NCI-H345 (cell line): ENCODE measurements around the gene IP6K1.
"Not testable (repeated sequence)": the region's sequence is repeated elsewhere in the genome, so short reads cannot be mapped to it uniquely, and the experiment has no call there.

Experiments
- DNase-seq: peaks from one replicate; lab custom pipeline; 2025; lab: John Stamatoyannopoulos, UW

Gene IP6K1

DNA sequence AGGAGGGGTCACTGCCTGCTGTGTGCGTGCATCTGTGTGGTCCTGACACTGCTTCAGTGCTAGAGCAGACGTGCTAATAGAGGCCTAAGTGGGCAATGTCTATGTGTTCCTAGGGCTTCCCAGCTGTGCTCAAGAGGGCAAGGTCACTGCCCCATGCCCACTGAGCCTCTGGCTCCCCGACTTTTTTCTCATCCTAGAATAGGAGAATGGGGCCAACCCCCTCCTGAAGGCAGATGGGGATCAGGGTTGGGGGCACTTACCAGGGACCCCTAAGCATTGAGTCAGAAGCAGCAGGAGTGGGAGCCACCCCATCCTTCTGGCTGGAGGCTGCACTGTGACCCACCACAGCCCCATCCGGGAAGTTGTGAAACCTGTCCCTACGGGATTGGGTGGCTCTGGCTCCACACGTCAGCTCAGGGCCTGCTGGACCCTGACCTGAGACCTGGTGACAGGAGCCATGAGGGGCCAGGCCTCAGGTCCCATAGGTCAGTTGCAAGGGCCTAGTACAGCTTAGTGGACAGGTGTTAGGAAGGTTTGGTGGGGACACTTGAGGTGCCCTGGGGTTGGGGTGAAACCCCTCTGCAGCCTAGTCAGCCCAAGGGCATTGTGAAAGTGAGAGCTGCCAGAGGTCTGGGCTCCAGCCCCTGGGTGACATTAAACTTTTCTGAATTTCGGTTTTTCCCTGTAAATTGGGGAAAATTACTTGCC, 97.8 kb downstream of the IP6K1 start:
- DNase-seq, result not testable (repeated sequence)

DNA sequence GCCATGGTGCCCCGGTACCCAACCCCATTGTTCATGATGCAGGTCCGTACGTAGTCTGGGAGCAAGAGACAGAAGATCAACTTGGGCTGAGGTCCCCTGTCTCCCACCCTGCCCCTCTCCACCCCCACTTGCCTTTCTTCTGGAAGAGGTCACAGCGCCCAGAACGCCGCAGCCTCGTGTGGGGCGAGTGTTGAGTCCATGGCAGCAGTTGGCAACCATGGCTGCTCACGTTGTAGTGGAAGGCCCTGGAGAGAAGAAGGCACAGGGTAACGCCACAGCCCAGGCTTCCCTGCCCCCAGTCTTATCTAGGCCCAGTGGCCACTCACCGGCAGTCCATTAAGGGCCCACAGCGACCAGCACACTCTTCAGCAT, 98.9 kb downstream of the IP6K1 start:
- not testable (repeated sequence) for DNase-seq

DNA sequence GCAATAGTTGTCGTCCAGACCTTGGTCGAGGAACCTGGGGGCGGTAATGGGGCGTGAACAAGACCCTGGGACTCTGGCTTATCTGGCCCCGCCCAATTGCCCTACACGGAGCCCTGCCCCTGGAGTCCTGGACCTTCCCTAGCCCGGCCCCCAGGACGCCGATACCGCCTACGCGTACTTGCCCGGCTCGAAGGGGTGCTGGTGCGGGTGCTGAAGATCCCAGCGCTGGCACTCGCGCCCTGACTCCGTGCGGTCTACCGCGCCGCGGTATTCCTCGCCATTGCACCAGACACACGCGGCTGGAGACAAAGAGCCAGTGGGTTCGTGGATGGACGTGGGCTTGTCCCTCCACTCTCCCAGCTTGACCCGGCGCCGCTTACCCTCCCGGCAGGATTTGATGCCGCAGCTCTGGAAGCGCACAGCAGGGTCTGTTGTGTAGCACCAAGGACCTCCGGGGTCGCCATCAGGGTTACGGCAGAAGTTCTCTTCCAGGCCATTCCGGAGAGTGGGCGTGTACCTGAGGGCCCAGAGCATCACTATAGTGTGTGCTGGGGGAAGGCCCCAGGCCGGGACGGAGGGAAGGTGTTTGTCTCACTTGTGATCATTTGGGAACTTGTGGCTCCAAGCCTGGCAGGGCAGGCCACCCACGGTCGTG, 99.4 kb downstream of the IP6K1 start:
- not testable (repeated sequence) for DNase-seq

DNA sequence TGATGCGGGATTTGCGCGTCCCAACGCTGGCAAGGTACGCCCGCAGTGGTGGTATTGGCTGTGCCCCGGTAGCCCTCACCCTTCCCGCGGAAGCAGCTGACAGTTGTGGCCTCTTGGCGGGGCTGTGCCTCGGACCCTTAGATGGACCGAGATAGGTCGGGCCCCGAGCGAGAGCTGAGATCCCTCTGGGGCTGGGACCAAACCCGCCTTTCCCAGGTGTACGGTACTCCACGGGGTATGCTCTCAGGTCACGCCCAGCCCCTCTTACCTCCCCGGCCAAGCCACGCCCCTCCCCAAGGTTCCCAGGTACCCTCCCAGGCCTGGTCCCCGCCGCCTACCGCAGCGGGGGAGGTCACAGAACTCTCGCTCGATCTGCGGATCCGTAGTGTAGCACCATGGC, 100.0 kb downstream of the IP6K1 start:
- DNase-seq, result not testable (repeated sequence)

DNA sequence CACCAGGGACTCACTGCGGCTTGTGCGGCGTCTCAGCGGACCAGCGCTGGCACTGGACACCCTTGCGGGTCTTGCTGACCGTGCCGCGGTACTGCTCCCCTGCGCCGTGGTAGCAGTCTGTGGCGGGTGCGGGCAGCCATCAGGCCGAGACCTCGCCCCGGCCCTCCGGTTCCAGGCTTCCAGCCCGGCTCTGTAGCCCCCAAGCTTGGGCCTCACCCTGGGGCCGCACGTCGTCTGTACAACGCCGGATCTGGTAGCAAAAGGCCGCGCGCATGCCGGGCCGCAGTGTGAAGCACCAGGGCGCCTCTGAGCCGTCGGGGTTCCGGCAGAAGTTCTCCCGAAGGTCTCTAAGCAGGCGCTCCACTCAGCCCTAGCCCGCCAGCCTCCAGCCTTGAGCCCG, 100.5 kb downstream of the IP6K1 start:
- not testable (repeated sequence) for DNase-seq

DNA sequence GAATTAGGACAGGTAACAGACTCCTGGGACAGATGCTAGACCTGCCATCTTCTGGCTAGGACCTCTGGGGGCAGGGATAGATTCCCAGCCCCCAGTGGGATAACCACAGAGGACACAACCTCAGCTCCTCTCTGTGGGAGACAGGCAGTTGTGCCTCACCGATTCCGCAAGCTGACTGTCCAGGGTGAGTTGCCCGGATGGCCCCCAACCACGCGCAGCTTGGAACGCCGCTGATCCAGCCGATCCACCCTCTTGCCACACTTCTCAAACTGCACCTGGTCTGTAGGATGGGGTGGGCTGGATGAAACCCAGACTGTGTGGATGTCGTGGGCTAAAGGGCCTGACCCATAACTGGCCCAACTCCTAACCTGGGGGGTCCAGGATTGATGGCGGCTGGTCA, 101.2 kb downstream of the IP6K1 start:
- DNase-seq, result not testable (repeated sequence)

DNA sequence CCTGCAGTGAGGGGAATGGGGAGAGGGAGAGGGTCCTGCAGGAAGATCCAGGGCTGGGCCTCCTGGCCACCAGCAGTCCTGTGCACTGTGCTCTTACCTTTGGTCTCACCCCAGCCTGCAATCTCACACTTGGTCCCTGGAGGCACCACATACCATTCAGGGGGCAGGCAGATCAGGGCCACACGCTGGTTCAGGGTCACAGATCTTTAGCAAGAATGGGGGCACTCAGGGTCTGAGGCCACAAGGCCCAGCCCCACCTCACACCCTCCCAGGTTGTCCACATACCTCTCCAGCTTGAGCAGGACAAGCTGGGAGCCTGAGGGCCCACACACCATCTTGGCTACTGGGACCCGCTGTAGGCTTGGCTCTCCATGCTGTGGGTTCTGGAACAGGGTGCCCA, 101.9 kb downstream of the IP6K1 start:
- DNase-seq, result not testable (repeated sequence)

DNA sequence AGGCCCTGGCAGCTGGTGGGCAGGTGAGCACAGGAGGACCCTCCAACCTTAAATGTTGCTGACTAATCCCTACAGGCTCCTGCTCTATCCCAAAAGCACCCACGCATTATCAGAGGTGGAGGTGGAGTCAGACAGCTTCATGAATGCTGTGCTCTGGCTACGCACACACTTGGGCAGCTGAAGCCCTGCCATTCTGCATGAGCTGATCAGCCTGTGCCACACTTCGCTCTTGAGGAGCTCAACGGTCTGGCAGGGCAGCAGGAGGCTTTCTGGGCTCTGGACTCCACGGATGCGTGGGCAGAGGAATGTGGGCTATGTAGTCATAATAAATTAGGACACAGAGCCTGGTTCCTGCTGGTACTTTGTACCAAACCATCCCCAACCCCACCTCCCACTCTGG, 103.2 kb downstream of the IP6K1 start:
- no peak for DNase-seq

DNA sequence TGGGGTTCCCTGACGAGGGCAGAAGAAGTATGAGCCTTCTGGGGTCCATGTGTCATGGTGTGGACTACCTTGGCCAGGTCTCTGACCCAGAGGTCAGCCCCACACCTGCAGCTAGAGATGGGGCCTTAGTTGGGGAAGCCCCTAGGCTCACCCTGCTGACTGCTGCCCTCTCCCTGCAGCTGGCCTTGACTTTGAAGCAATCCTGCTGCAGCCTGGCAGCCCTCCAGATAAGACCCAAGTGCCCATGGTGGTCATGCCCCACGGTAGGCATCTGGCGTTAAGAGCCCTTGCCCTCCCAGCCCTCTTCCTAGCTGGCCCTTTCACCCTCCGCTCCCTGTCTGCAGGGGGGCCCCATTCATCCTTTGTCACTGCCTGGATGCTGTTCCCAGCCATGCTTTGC, 104.8 kb downstream of the IP6K1 start:
- DNase-seq, result no peak

DNA sequence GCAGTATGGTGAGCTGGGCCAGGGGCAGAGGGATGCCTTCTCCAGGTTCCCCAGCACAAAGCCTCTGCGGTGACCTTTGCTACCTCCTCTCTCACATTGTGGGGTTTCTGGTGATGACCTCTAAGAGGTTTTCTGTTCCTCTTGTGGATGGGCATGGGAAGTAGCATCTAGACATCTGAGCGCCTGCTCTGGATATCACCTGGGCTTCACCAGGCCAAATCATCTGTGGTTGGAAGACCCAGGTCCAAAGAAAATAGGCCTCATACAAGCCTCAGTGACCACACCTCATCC, 105.2 kb downstream of the IP6K1 start:
- DNase-seq, result no peak

DNA sequence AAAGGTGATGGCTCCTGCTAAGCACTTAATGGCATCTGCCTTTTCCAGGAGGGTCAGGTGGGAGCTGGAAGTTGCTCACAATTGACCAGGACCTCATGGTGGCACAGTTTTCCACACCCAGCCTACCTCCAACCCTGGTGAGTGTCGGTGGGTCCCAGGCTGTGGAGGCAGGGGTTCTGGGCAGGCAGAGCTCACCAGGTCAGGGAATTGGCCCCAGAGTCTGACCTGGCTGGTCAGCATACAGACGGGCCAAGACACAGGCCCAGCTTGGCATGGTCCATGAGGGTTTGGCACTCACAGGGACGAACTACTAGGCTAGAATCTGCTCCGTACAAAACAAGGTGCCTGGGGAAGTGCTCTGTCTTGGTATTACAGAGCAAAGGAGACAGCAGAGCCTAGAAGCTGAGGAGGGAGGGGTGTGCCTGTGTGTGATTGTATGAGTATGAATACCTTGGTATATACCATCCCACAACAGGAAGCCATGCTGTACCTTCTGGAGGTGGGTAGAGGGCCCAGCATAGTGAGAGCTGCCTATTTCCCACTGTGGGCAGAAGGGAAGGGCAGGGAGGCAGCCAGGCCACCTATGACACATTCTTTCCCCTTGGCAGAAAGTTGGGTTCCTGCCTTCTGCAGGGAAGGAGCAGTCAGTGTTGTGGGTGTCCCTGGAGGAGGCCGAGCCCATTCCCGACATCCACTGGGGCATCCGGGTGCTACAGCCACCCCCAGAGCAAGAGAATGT, 105.7 kb downstream of the IP6K1 start:
- no peak for DNase-seq

DNA sequence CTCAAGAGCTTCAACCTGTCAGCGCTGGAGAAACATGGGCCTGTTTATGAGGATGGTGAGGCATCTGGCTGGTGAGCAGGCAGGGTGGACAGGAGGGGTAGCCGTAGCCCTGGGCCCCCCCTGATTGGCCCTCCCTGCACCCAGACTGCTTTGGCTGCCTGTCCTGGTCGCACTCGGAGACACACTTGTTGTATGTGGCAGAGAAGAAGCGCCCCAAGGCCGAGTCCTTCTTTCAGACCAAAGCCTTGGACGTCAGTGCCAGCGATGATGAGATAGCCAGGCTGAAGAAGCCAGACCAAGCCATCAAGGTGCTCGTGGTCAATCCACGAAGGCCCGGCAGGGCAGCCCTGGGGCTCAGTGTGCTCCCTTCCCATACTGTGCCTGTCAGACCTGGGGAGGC, 110.4 kb downstream of the IP6K1 start:
- no peak for DNase-seq

DNA sequence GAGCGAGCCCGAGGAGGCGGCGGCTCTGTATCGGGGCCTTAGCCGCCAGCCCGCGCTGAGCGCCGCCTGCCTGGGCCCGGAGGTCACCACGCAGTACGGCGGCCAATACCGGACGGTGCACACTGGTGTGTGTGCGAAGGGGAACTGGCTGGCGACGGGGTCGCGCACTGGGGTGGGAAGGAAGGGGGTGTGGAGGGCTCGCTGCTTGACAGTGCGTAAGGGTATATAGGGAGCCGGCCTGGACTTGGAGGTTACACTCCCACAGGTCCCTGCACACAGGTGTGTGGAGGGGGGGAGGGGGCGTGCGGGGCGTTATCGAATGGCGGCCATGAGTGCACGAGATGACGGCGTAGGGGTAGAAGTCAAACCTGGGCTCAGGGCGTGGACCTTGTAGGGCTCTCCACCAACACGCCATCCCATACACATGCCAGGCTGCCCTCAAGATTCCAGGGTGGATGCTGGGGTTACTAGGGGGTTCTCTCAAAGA, 111.8 kb downstream of the IP6K1 start:
- DNase-seq, result no peak
